DOHH2 (cell line): ENCODE results near the gene NETO1.

Source experiments
- H3F3A ChIP-seq: fragments of 200-600 bp; sonication (generic), shearing (Covaris generic); 2 replicates; pipeline ENCODE4 v1.6.0; 2016; ENCODE audit warnings: antibody characterized with exemption, mild to moderate bottlenecking; ENCODE audit not compliant: control insufficient read depth, insufficient read depth
- H3K27ac ChIP-seq: fragments of 200-600 bp; sonication (generic); 2 replicates; pipeline ENCODE4 v1.5.1; 2014; ENCODE audit warnings: low read depth, mild to moderate bottlenecking, low read length, moderate library complexity
- H3K27me3 ChIP-seq: fragments of 200-600 bp; sonication (generic); 2 replicates; pipeline ENCODE4 v1.6.1; 2014; ENCODE audit warnings: mild to moderate bottlenecking, low read length, mixed read lengths; ENCODE audit not compliant: control insufficient read depth
- H3K36me3 ChIP-seq: fragments of 200-600 bp; sonication (generic); 2 replicates; pipeline ENCODE4 v1.6.1; 2014; ENCODE audit warnings: mild to moderate bottlenecking, low read length, moderate library complexity, mixed read lengths; ENCODE audit not compliant: control insufficient read depth
- H3K4me1 ChIP-seq: fragments of 200-600 bp; sonication (generic); 2 replicates; pipeline ENCODE4 v1.6.1; 2014; ENCODE audit warnings: mild to moderate bottlenecking, low read length, mixed read lengths; ENCODE audit not compliant: control insufficient read depth
- H3K4me2 ChIP-seq: fragments of 200-600 bp; sonication (generic); 2 replicates; pipeline ENCODE4 v1.6.0; 2014; ENCODE audit warnings: mild to moderate bottlenecking, low read length, moderate library complexity
- H3K4me3 ChIP-seq: fragments of 200-600 bp; sonication (generic); 2 replicates; pipeline ENCODE4 v1.5.1; 2014; ENCODE audit warnings: mild to moderate bottlenecking, low read length, mixed read lengths
- H3K79me2 ChIP-seq: fragments of 200-600 bp; sonication (generic); 2 replicates; pipeline ENCODE4 v1.6.1; 2014; ENCODE audit warnings: mild to moderate bottlenecking, low read length, mixed read lengths; ENCODE audit not compliant: control insufficient read depth
- H3K9me2 ChIP-seq: fragments of 200-600 bp; sonication (generic); replicated peaks from 2 replicates; pipeline ENCODE4 v1.6.1; 2014; ENCODE audit warnings: mild to moderate bottlenecking, low read length, mixed read lengths; ENCODE audit not compliant: control insufficient read depth
- H3K9me3 ChIP-seq: fragments of 200-600 bp; sonication (generic); 2 replicates; pipeline ENCODE4 v1.6.1; 2014; ENCODE audit warnings: antibody characterized with exemption, low read length, mixed read lengths; ENCODE audit not compliant: control insufficient read depth, insufficient read depth
- H4K20me1 ChIP-seq: fragments of 200-600 bp; sonication (generic); 2 replicates; pipeline ENCODE4 v1.6.0; 2014; ENCODE audit warnings: low read depth, mild to moderate bottlenecking, antibody characterized with exemption, low read length, moderate library complexity; ENCODE audit not compliant: control insufficient read depth, insufficient read depth
- CTCF ChIP-seq: fragments of 200-600 bp; sonication (generic); IDR thresholded peaks from one replicate; pipeline ENCODE4 v1.5.1; 2014; ENCODE audit warnings: antibody characterized with exemption, mild to moderate bottlenecking, low read depth, low read length; ENCODE audit not compliant: poor library complexity, severe bottlenecking
- EZH2phosphoT487 ChIP-seq: fragments of 200-600 bp; sonication (generic); IDR thresholded peaks from 2 replicates; pipeline ENCODE4 v1.6.1; 2017; ENCODE audit warnings: borderline replicate concordance, mild to moderate bottlenecking, antibody characterized with exemption, low read length, moderate library complexity, mixed read lengths

NETO1 gene

GRCh38 chr18:72799106-72799505 lies 68.7 kb downstream of the NETO1 start:
- H3F3A ChIP-seq = no peaks in the 10 kb centered on the region

GRCh38 chr18:72783530-72783929 lies 84.3 kb downstream of the NETO1 start:
- no peak for TF ChIP-seq CTCF
- TF ChIP-seq EZH2phosphoT487 = no peak
- Histone ChIP-seq H3F3A (no peaks in the 10 kb centered on the region), H3K79me2 (no peaks in the 10 kb centered on the region), H3K9me3 (no peaks in the 10 kb centered on the region), H3K9me2 (no peaks in the 10 kb centered on the region), H3K27ac (no peak overlapping the region), H3K4me2 (no peak overlapping the region), H3K4me1 (no peaks in the 10 kb centered on the region), H3K27me3 (no peaks in the 10 kb centered on the region), H4K20me1 (no peaks in the 10 kb centered on the region), H3K36me3 (no peaks in the 10 kb centered on the region), H3K4me3 (no peak overlapping the region)

More at GRCh38 chr18:72799106-72799505, 68.7 kb downstream of the NETO1 start:
- TF ChIP-seq EZH2phosphoT487 (no peak), CTCF (no peak)
- Histone ChIP-seq H3K9me2 (no peaks in the 10 kb centered on the region), H3K4me2 (no peak overlapping the region), H3K27me3 (no peaks in the 10 kb centered on the region), H3K4me3 (no peak overlapping the region), H3K79me2 (no peaks in the 10 kb centered on the region), H3K36me3 (no peaks in the 10 kb centered on the region), H3K9me3 (no peaks in the 10 kb centered on the region), H4K20me1 (no peaks in the 10 kb centered on the region), H3K27ac (no peak overlapping the region), H3K4me1 (no peaks in the 10 kb centered on the region)

GRCh38 chr18:72774914-72775313 lies 92.9 kb downstream of the NETO1 start:
- H3K79me2 ChIP-seq = no peaks in the 10 kb centered on the region
- H3K36me3 ChIP-seq = no peaks in the 10 kb centered on the region
- no peak overlapping the region for H3K27ac ChIP-seq
- no peaks in the 10 kb centered on the region for H4K20me1 ChIP-seq
- H3F3A ChIP-seq = no peaks in the 10 kb centered on the region
- H3K4me2 ChIP-seq = no peak overlapping the region
- no peak overlapping the region for H3K4me3 ChIP-seq
- no peaks in the 10 kb centered on the region for H3K4me1 ChIP-seq
- H3K27me3 ChIP-seq = no peaks in the 10 kb centered on the region
- no peaks in the 10 kb centered on the region for H3K9me2 ChIP-seq
- H3K9me3 ChIP-seq = no peaks in the 10 kb centered on the region
- no peak for TF ChIP-seq EZH2phosphoT487
- no peak for TF ChIP-seq CTCF

- H3K4me1 ChIP-seq = no peaks in the 10 kb centered on the region
- TF ChIP-seq CTCF = no peak
- TF ChIP-seq EZH2phosphoT487 = no peak
- H3K79me2 ChIP-seq = no peaks in the 10 kb centered on the region
- no peak overlapping the region for H3K4me2 ChIP-seq
- H3F3A ChIP-seq = no peaks in the 10 kb centered on the region
- no peaks in the 10 kb centered on the region for H3K9me3 ChIP-seq
- no peak overlapping the region for H3K27ac ChIP-seq
- no peak overlapping the region for H3K4me3 ChIP-seq
- no peaks in the 10 kb centered on the region for H3K9me2 ChIP-seq
- H4K20me1 ChIP-seq = no peaks in the 10 kb centered on the region
- H3K36me3 ChIP-seq = no peaks in the 10 kb centered on the region
- H3K27me3 ChIP-seq = no peaks in the 10 kb centered on the region
Observed at GRCh38 chr18:72772916-72773315, 94.9 kb downstream of the NETO1 start.
